Left ventricle myocardium superior (tissue), 1 donor: ENCODE results near the gene MVB12B. TPM values are rescaled to one million over a fixed set of nuclear protein-coding genes. Genes with fewer than 3 reads are reported as not detected.
"Not testable (repeated sequence)": the region's sequence is repeated elsewhere in the genome, so short reads cannot be mapped to it uniquely, and the experiment has no call there.

Experiments
- ATAC-seq: fragments of 200-7000 bp; cut with Tn5 transposase; one replicate; pipeline ENCODE4 v1.9.1; 2020; ENCODE audit warnings: mild to moderate bottlenecking, moderate library complexity
- DNase-seq: peaks from one replicate; pipeline ENCODE4 v3.0.0-alpha.2; 2020
- intact Hi-C: fragments of 100-400 bp; cut with micrococcal nuclease; formaldehyde crosslinking; loops from one replicate; pipeline ENCODE4 v1.11.0; 2022
- total RNA-seq: library from RNA; stranded (reverse); fragmentation: NEBNext Ultra II Directional; extraction: Animal tissue kit (Norgen Biotek cat#: 25700); gene quantifications from one replicate; pipeline ENCODE4 v1.2.1, GENCODE V29; 2021
- donor health status: DM: no; HTN: yes; CAD: no; lungs with severe emphysema.

The MVB12B gene
- total RNA-seq, 1 donor from 2014 or later, result 11.8 TPM

DNA sequence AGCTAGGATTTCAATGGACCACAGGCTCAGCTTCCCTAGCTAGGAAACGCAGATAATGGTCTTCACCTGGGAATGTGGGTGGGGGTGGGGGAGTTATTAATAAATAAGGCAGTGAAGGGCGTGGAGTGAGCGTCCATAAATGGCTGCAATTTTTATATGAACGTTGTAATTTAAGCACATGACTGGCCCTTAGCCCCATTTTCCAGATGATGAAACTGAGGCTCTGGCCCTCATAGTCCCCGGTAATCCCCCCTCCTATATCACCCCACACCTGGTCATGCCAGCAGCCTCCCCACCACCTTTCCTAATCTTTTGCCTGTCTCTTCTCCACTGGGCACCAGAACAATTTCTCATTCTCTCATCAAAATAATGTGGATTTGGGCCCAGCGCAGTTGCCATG, 225.2 kb downstream of the MVB12B start:
- DNase-seq (no peak), ATAC-seq (no peak)
- intact Hi-C loops, result no loop called here

DNA sequence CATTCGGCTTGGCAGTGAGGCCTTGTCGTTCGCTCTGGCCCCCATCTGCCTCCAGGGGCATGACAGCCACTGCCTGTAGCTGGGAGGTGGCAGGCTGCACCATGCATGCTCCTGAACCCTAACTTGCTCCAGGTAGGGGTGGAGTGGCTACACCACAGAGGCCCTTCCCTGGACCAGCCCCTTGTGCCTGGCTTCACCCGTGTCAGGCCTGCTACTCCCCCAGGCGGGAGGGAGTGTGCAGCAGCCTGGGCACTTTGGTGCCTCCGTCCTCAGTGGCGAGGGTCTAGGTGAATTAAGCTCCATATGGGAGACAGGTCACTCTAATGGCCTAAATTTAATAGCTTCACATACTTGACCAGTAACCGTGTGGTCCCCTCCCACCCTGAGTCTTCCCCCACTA, 227.7 kb downstream of the MVB12B start:
- intact Hi-C loops, result no loop called here
- DNase-seq (no peak), ATAC-seq (no peak)

DNA sequence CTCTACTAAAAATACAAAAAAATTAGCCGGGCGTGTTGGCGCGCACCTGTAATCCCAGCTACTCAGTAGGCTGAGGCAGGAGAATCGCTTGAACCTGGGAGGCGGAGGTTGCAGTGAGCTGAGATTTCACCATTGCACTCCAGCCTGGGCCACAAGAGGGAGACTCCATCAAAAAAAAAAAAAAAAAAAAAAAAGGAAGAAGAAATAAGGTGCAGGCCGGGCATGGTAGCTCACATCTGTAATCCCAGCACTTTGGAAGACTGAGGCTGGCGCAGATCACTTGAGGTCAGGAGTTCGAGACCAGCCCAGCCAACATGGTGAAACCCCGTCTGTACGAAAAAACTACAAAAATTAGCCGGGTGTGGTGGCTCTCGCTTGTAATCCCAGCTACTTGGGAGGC, 228.8 kb downstream of the MVB12B start:
- not testable (repeated sequence) for ATAC-seq, DNase-seq
- intact Hi-C loops, result loop anchor here (5.0 kb wide), 1 partner anchor 53 kb away; no protein-coding TSS in a partner anchor
